Psoas muscle (tissue), 8 donors: Measurements from ENCODE around the gene PRR29. TPM values are rescaled to one million over a fixed set of nuclear protein-coding genes. Genes with fewer than 3 reads are reported as not detected.
A peak's percentile ranks its signal among the peaks of the same experiment; 100 is the strongest.
"Not testable (repeated sequence)": the region's sequence is repeated elsewhere in the genome, so short reads cannot be mapped to it uniquely, and the experiment has no call there.

ENCODE experiments used
- ATAC-seq, 4 donors: fragments of 200-7000 bp; cut with Tn5 transposase; one replicate each; pipeline ENCODE4 v1.9.1; 2020; ENCODE audit warnings: moderate library complexity in 3 of 4, mild to moderate bottlenecking in 2 of 4
- DNase-seq, 2 donors: peaks; one replicate each; pipeline ENCODE4 v3.0.0-alpha.2; 2020
- H3K27ac ChIP-seq: fragments of 200-600 bp; one replicate; pipeline ENCODE4 v1.8.0; 2022
- H3K27me3 ChIP-seq, 3 donors: fragments of 200-600 bp in 1 of 3; one replicate each; pipeline versions ENCODE4 v1.6.1 to v1.8.0; 2013 to 2022; ENCODE audit warnings: low read length in 2 of 3, mild to moderate bottlenecking in 2 of 3, moderate library complexity in 1 of 3; ENCODE audit not compliant: insufficient read depth in 3 of 3
- H3K36me3 ChIP-seq, 2 donors: fragments of 200-600 bp in 1 of 2; one replicate each; pipeline versions ENCODE4 v1.6.1 to v1.8.0; 2013 to 2022; ENCODE audit warnings: low read depth in 1 of 2, mild to moderate bottlenecking in 1 of 2, moderate library complexity in 1 of 2; ENCODE audit not compliant: insufficient read depth in 1 of 2
- H3K4me1 ChIP-seq: fragments of 200-600 bp; one replicate; pipeline ENCODE4 v1.8.0; 2022
- H3K4me3 ChIP-seq: fragments of 200-600 bp; one replicate; pipeline ENCODE4 v1.8.0; 2022; ENCODE audit warnings: mild to moderate bottlenecking
- H3K9me3 ChIP-seq: fragments of 200-600 bp; one replicate; pipeline ENCODE4 v1.8.0; 2022
- WGBS, 3 donors: extraction: QIAGEN DNeasy Blood & Tissue Kit; methylation state at CpG; one replicate each; pipeline versions ENCODE4 v1.1.6 to v1.1.7; 2013; 5-methylcytosine and 5-hydroxymethylcytosine counted together
- intact Hi-C, 2 donors: fragments of 100-400 bp; cut with DNase I; formaldehyde crosslinking; loops; one replicate each; pipeline versions ENCODE4 v1.11.0 to v1.14.2; 2022
- polyA plus RNA-seq, 3 donors: library from polyadenylated mRNA; stranded (reverse); fragments of 200-250 nt; gene quantifications; one replicate each; pipeline ENCODE4 v1.2.3, GENCODE V29; 2013
- total RNA-seq, 4 donors: library from RNA; stranded (reverse); fragmentation: NEBNext Ultra II Directional in 2 of 4; extraction: Animal tissue kit (Norgen Biotek cat#: 25700) in 2 of 4; gene quantifications; one replicate each; pipeline versions ENCODE4 v1.2.1 to v1.2.4, GENCODE V29; 2021 to 2023
- TF ChIP-seq, protein P1 (sequence below): fragments of 200-600 bp; IDR thresholded peaks from one replicate; pipeline ENCODE4 v1.8.0; 2022; ENCODE audit warnings: antibody characterized with exemption
- donor health status: healthy with polysubstance abuse.
- donor health status: DM: no; HTN: no; CAD: no; lungs with moderate emphysema.
- donor health status: Bipolar disorder and iron deficiency.
- donor health status: healthy.
- donor health status: DM: yes; HTN: yes; CAD: no.
- donor health status: DM: no; HTN: no; CAD: no.
- donor health status: DM: no; HTN: no; CAD: no.
- donor health status: DM: yes; HTN: yes; CAD: no.

Gene PRR29
- total and polyA plus RNA-seq, 7 donors = 0.09 to 0.47 (median 0.16) TPM; not detected in 1

DNA sequence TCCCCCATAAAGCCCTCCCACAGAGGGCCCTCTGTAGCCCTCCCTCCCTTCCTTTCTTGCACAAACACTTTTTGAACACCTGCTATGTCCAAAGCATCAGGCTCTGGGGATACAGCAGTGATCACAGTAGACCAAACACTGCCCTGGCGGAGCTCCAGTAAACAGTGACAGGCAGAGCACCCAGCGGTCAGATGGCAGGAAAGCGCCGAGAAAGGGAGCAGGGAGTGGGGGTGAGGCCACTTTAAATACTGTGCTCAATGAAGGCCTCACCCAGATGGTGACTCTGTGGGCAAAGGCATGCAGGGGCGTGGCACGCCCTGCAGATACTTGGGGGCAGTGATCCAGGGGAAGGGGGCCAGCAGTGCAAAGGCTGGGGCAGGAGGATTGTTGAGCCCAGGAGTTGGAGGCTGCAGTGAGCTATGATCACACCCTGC, 7.6 kb downstream of the PRR29 start:
- Histone ChIP-seq H3K36me3 (no peaks in the 10 kb centered on the region), H3K27ac (no peak overlapping the region), H3K4me3 (peak overlapping the region; percentile 58), H3K9me3 (no peaks in the 10 kb centered on the region), H3K27me3 (no peaks in the 10 kb centered on the region), H3K4me1 (peaks cover 19% of the 10 kb centered on the region)
- ATAC-seq (peak in 1 of 4 donors; percentile 12), DNase-seq (peak in 1 of 2 donors; percentile 60)
- 40 to 44% (median 42%) methylated on average over 6 of the region's 6 CpGs for WGBS, 3 donors
- TF ChIP-seq, protein P1, sequence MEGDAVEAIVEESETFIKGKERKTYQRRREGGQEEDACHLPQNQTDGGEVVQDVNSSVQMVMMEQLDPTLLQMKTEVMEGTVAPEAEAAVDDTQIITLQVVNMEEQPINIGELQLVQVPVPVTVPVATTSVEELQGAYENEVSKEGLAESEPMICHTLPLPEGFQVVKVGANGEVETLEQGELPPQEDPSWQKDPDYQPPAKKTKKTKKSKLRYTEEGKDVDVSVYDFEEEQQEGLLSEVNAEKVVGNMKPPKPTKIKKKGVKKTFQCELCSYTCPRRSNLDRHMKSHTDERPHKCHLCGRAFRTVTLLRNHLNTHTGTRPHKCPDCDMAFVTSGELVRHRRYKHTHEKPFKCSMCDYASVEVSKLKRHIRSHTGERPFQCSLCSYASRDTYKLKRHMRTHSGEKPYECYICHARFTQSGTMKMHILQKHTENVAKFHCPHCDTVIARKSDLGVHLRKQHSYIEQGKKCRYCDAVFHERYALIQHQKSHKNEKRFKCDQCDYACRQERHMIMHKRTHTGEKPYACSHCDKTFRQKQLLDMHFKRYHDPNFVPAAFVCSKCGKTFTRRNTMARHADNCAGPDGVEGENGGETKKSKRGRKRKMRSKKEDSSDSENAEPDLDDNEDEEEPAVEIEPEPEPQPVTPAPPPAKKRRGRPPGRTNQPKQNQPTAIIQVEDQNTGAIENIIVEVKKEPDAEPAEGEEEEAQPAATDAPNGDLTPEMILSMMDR = no peak
- intact Hi-C loops = no loop called here

DNA sequence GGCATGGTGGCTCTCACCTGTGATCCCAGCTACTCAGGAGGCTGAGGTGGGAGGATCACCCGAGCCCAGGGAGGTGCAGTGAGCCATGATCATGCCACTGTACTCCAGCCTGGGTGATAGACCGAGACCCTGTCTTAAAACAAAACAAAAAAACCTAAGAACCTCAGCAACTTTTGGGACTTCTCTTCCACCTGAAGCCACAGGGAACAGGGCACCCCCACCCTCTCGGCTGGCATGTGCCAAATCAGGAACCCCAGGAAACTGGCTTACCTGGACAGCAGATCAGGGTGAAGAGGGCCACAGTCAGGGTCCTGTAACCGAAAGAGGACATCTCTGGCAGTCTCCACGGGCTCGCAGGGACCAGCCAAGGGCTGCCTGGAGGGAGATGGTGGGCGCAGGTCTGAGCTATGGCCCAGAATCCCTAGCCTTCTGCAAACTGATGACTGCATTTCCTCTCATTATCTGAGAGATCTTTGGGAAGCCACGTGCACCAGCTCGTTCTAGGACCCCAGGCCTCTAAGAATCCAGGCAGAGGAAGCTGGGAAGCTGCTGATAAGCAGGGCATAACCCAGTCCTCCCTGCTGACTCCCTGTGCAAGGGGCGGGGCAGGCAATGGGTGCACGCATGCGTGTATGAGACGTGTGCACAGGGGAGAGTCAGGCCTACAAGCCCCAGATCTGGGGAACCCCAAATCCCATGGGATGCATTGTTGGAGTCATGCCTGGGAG, 8.4 kb downstream of the PRR29 start:
- H3K4me3 ChIP-seq = peak overlapping the region; percentile 58
- DNase-seq (peak; percentile 61 to 81), ATAC-seq (peak; percentile 51 to 70 (median 58))
- intact Hi-C loops = no loop called here
- H3K36me3 ChIP-seq = no peaks in the 10 kb centered on the region
- WGBS, 3 donors = 65 to 77% (median 67%) methylated on average over 13 of the region's 13 CpGs
- H3K4me1 ChIP-seq = peaks cover 19% of the 10 kb centered on the region
- H3K27ac ChIP-seq = peak overlapping the region; percentile 69
- H3K9me3 ChIP-seq = no peaks in the 10 kb centered on the region
- no peaks in the 10 kb centered on the region for H3K27me3 ChIP-seq
- TF ChIP-seq, protein P1 = no peak

DNA sequence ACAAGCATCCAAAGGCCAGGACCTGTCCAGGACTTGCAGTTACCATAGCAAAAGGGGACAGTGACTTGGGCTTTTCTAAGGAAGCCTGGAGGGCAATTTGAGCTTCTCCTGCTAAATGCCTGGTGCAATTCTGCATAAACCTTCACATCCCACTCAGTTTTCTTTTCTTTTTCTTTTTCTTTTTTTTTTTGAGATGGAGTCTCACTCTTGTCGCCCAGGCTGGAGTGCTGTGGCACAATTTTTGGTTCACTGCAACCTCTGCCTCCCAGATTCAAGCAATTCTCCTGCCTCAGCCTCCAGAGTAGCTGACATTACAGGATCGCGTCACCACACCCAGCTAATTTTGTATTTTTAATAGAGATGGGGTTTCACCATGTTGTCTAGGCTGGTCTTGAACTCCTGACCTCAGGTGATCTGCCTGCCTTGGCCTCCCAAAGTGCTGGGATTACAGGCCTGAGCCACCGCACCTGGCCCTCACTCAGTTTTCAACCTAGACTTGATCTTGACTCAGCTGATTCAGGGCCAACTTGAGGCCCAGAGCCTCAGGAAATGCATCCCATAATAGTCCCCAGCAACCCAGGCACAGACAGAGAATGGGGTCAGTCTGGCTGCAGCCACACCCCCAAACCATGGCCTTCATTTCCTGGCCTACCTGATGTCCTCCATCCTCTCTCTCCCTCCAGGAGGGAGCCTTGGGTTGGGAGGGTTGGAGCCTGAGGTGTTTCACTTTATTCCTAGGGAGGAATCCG, 9.1 kb downstream of the PRR29 start:
- intact Hi-C loops, H3K4me3 ChIP-seq, ATAC-seq, DNase-seq, H3K9me3 ChIP-seq, H3K27me3 ChIP-seq, H3K36me3 ChIP-seq: not testable (repeated sequence)
- WGBS, 3 donors = 79 to 82% (median 80%) methylated on average over 5 of the region's 5 CpGs
- Histone ChIP-seq H3K27ac (peak overlapping the region; percentile 23), H3K4me1 (peaks cover 19% of the 10 kb centered on the region)

DNA sequence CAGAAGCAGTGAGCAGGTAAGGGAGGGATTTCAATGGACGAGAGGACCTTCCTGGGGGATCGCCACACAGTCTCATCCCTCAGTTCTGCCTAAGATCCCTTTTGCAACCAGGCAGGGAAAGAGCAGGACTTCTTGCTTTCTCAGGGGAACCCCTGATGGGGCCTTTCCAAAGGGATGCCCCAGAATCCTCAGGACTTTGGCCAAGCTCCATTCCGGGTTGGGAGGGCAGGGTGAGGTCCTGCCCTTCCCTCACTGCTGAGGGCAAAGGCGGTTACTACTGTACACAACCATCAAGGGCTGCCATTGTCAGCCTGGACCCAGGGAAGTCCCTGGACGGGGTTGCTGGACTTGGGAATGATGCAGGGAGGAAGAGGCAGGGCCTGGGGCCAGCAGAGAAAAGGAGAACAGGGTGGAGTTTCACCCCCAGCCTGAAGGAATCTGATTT, 9.7 kb downstream of the PRR29 start:
- H3K4me1 ChIP-seq = peaks cover 19% of the 10 kb centered on the region
- intact Hi-C loops = no loop called here

More for the DNA sequence above, 9.7 kb downstream of the PRR29 start:
- 60 to 83% (median 64%) methylated on average over 5 of the region's 5 CpGs for WGBS, 3 donors
- TF ChIP-seq, protein P1 = no peak
- Histone ChIP-seq H3K4me3 (no peak overlapping the region), H3K27ac (peak overlapping the region; percentile 21), H3K9me3 (no peaks in the 10 kb centered on the region), H3K27me3 (no peaks in the 10 kb centered on the region), H3K36me3 (no peaks in the 10 kb centered on the region)
- DNase-seq (no peak), ATAC-seq (no peak)
